H1 (cell line): ENCODE results near the gene SLC1A1. TPM values are rescaled to one million over a fixed set of nuclear protein-coding genes. Genes with fewer than 3 reads are reported as not detected.

Experiments used
- CTCF ChIA-PET: fragments of 300-600 bp; sonication (Branson Sonifier 250); formaldehyde crosslinking; loops from one replicate; lab custom pipeline; 2021; ENCODE audit not compliant: partially characterized antibody; lab: Charles Lee
- POLR2A ChIA-PET: fragments of 300-600 bp; sonication (Branson Sonifier 250); formaldehyde crosslinking; loops from one replicate; lab custom pipeline; 2021; ENCODE audit warnings: inconsistent platforms; ENCODE audit not compliant: partially characterized antibody; lab: Charles Lee
- DNase-seq, 2 experiments: peaks; one replicate each; pipeline versions ENCODE4 v3.0.0 to v3.0.0-alpha.2; 2010 to 2022; ENCODE audit warnings: low spot score in 2 of 2, low read depth in 1 of 2, mixed read lengths in 1 of 2
- FAIRE-seq: peaks from 2 replicates; lab custom pipeline; 2011; peaks lifted over from hg19 to GRCh38; lab: Jason Lieb, UNC
- H2AFZ ChIP-seq: 2 replicates; pipeline ENCODE4 v1.8.1; 2012; ENCODE audit warnings: low read length, inconsistent platforms
- H2AK5ac ChIP-seq: 2 replicates; pipeline ENCODE4 v1.6.1; 2013; ENCODE audit warnings: low read depth, low read length
- H2BK120ac ChIP-seq: replicated peaks from 2 replicates; pipeline ENCODE3; 2013; ENCODE audit warnings: low read depth, low read length, inconsistent platforms
- H2BK12ac ChIP-seq: 2 replicates; pipeline ENCODE4 v1.6.1; 2013; ENCODE audit warnings: low read depth, low read length
- H2BK15ac ChIP-seq: 2 replicates; pipeline ENCODE4 v1.6.1; 2013; ENCODE audit warnings: low read length
- H2BK20ac ChIP-seq: 2 replicates; pipeline ENCODE4 v1.6.1; 2013; ENCODE audit warnings: low read length
- H2BK5ac ChIP-seq: 2 replicates; pipeline ENCODE4 v1.6.1; 2013; ENCODE audit warnings: low read depth, low read length
- H3K14ac ChIP-seq: 2 replicates; pipeline ENCODE4 v1.6.1; 2013; ENCODE audit warnings: inconsistent platforms; ENCODE audit not compliant: insufficient read length
- H3K18ac ChIP-seq: 2 replicates; pipeline ENCODE4 v1.6.1; 2013; ENCODE audit warnings: low read length; ENCODE audit errors: extremely low read depth
- H3K23ac ChIP-seq: 2 replicates; pipeline ENCODE4 v1.6.1; 2013; ENCODE audit warnings: inconsistent platforms; ENCODE audit not compliant: insufficient read length
- H3K23me2 ChIP-seq: 2 replicates; pipeline ENCODE4 v1.6.1; 2013; ENCODE audit warnings: low read depth, low read length
- H3K27ac ChIP-seq: 2 replicates; pipeline ENCODE4 v1.6.1; 2011; ENCODE audit warnings: low read depth, low read length, inconsistent platforms
- H3K27me3 ChIP-seq, 4 experiments: replicated peaks in 1 of 4; 1 replicate in 1 of 4; 2 replicates in 3 of 4; pipeline versions ENCODE4 v1.6.1 to v1.8.1; 2011 to 2013; ENCODE audit warnings: low read length in 3 of 4, mild to moderate bottlenecking in 3 of 4, inconsistent platforms in 2 of 4, mixed read lengths in 2 of 4, moderate library complexity in 1 of 4; ENCODE audit not compliant: control insufficient read depth in 3 of 4, insufficient read depth in 3 of 4; ENCODE audit errors: extremely low read depth in 1 of 4
- H3K36me3 ChIP-seq, 4 experiments: 2 replicates each; pipeline versions ENCODE4 v1.6.1 to v1.8.1; 2011 to 2013; ENCODE audit warnings: mild to moderate bottlenecking in 4 of 4, low read length in 3 of 4, moderate library complexity in 2 of 4, control low read depth in 1 of 4, inconsistent platforms in 1 of 4; ENCODE audit not compliant: insufficient read depth in 4 of 4, control insufficient read depth in 2 of 4
- H3K4ac ChIP-seq: replicated peaks from 2 replicates; pipeline ENCODE3; 2013; ENCODE audit warnings: low read length, low read depth, mixed read lengths, inconsistent platforms; ENCODE audit not compliant: insufficient read length
- H3K4me1 ChIP-seq, 4 experiments: replicated peaks in 1 of 4; 1 replicate in 1 of 4; 2 replicates in 3 of 4; pipeline versions ENCODE4 v1.6.1 to v1.8.1; 2011 to 2013; ENCODE audit warnings: low read length in 3 of 4, inconsistent platforms in 2 of 4, mixed read lengths in 1 of 4; ENCODE audit not compliant: insufficient read depth in 4 of 4, control insufficient read depth in 3 of 4
- H3K4me2 ChIP-seq, 2 experiments: 2 replicates each; pipeline versions ENCODE4 v1.6.1 to v1.8.1; 2011 to 2013; ENCODE audit warnings: low read depth in 2 of 2, low read length in 2 of 2, control low read depth in 1 of 2, inconsistent platforms in 1 of 2, mild to moderate bottlenecking in 1 of 2; ENCODE audit not compliant: insufficient read depth in 1 of 2
- H3K4me3 ChIP-seq, 4 experiments: fragments of 200-600, 300-600 bp in 1 of 4; sonication (generic), shearing (Covaris generic), sonication (Bioruptor Twin) in 1 of 4; 2 replicates each; pipeline versions ENCODE4 v1.5.1 to v1.8.1; 2011 to 2016; ENCODE audit warnings: low read length in 4 of 4, low read depth in 3 of 4, control low read depth in 2 of 4, inconsistent platforms in 2 of 4, mild to moderate bottlenecking in 2 of 4, mixed read lengths in 1 of 4, moderate library complexity in 1 of 4; ENCODE audit not compliant: insufficient read depth in 2 of 4; ENCODE audit errors: extremely low read depth in 1 of 4
- H3K56ac ChIP-seq: replicated peaks from 2 replicates; pipeline ENCODE3; 2013; ENCODE audit warnings: low read depth, mild to moderate bottlenecking, mixed read lengths, low read length, inconsistent platforms; ENCODE audit not compliant: insufficient read length
- H3K79me1 ChIP-seq: 2 replicates; pipeline ENCODE4 v1.6.1; 2013; ENCODE audit warnings: low read depth, low read length, control low read depth
- H3K79me2 ChIP-seq, 2 experiments: 2 replicates each; pipeline versions ENCODE4 v1.6.1 to v1.8.1; 2012 to 2013; ENCODE audit warnings: low read length in 2 of 2, mild to moderate bottlenecking in 2 of 2, inconsistent platforms in 1 of 2; ENCODE audit not compliant: insufficient read depth in 2 of 2, control insufficient read depth in 1 of 2
- H3K9ac ChIP-seq, 4 experiments: replicated peaks in 1 of 4; 1 replicate in 1 of 4; 2 replicates in 3 of 4; pipeline versions ENCODE4 v1.6.1 to v1.8.1; 2011 to 2013; ENCODE audit warnings: low read depth in 3 of 4, low read length in 3 of 4, control low read depth in 2 of 4, mild to moderate bottlenecking in 2 of 4, moderate library complexity in 2 of 4, inconsistent platforms in 1 of 4; ENCODE audit errors: extremely low read depth in 1 of 4
- H3K9me3 ChIP-seq, 2 experiments: 2 replicates each; pipeline versions ENCODE4 v1.6.1 to v1.8.1; 2012 to 2013; ENCODE audit warnings: mild to moderate bottlenecking in 2 of 2, moderate library complexity in 2 of 2, control low read depth in 1 of 2, inconsistent platforms in 1 of 2, low read depth in 1 of 2, low read length in 1 of 2, mixed read lengths in 1 of 2; ENCODE audit not compliant: insufficient read depth in 2 of 2
- H4K20me1 ChIP-seq, 2 experiments: replicated peaks in 1 of 2; 2 replicates each; pipeline versions ENCODE3 to v1.8.1; 2011 to 2013; ENCODE audit warnings: inconsistent platforms in 2 of 2, low read length in 2 of 2, mild to moderate bottlenecking in 1 of 2; ENCODE audit not compliant: insufficient read depth in 2 of 2, control insufficient read depth in 1 of 2
- H4K5ac ChIP-seq: 2 replicates; pipeline ENCODE4 v1.6.1; 2013; ENCODE audit warnings: low read length, low read depth, mixed read lengths, inconsistent platforms; ENCODE audit not compliant: insufficient read length
- H4K8ac ChIP-seq: 2 replicates; pipeline ENCODE4 v1.8.0; 2013; ENCODE audit warnings: mild to moderate bottlenecking, moderate library complexity, low read length, inconsistent platforms; ENCODE audit not compliant: insufficient read depth; ENCODE audit errors: extremely low read depth
- H4K91ac ChIP-seq: replicated peaks from 2 replicates; pipeline ENCODE3; 2013; ENCODE audit warnings: low read length, mixed read lengths, inconsistent platforms; ENCODE audit not compliant: insufficient read length
- CBX5 ChIP-seq: fragments of 300-800, 300-1000 bp; sonication (generic); IDR thresholded peaks from 2 replicates; pipeline ENCODE4 v1.7.1; 2016; ENCODE audit warnings: antibody characterized with exemption, low read length, low read depth
- EZH2 ChIP-seq: fragments of 200-600 bp; sonication (generic); IDR thresholded peaks from 2 replicates; pipeline ENCODE4 v1.7.1; 2012; ENCODE audit warnings: low read depth, mild to moderate bottlenecking, moderate library complexity, low read length, inconsistent platforms; ENCODE audit not compliant: severe bottlenecking
- KDM4A ChIP-seq: IDR thresholded peaks from one replicate; pipeline ENCODE4 v1.7.1; 2012; ENCODE audit warnings: low read depth, mild to moderate bottlenecking, moderate library complexity, low read length, inconsistent platforms; ENCODE audit not compliant: severe bottlenecking
- RBBP5 ChIP-seq: IDR thresholded peaks from 2 replicates; pipeline ENCODE4 v1.7.1; 2012; ENCODE audit warnings: low read depth, mild to moderate bottlenecking, inconsistent platforms, low read length, moderate library complexity, borderline replicate concordance
- SUZ12 ChIP-seq: fragments of 200-600 bp; sonication (generic); IDR thresholded peaks from 2 replicates; pipeline ENCODE4 v1.6.1; 2012; ENCODE audit warnings: mild to moderate bottlenecking, inconsistent platforms, low read length, moderate library complexity, mixed read lengths
- TAF1 ChIP-seq: IDR thresholded peaks from 2 replicates; pipeline ENCODE4 v1.6.1; 2011; ENCODE audit warnings: mild to moderate bottlenecking, low read depth, low read length
- TBP ChIP-seq: IDR thresholded peaks from 2 replicates; pipeline ENCODE4 v1.6.1; 2011; ENCODE audit warnings: low read depth, low read length, improper control_type of control experiment
- TCF12 ChIP-seq: IDR thresholded peaks from 2 replicates; pipeline ENCODE4 v1.6.1; 2011; ENCODE audit warnings: low read depth, mild to moderate bottlenecking, low read length
- WGBS, 2 experiments: shearing (Covaris generic) in 1 of 2; methylation state at CpG; one replicate each; pipeline versions ENCODE4 v1.1.6 to v1.1.7; 2013 to 2015; ENCODE audit warnings: low lambda C conversion rate in 2 of 2, mixed read lengths in 2 of 2, inconsistent platforms in 1 of 2, low coverage in 1 of 2, missing lambda C conversion rate in 1 of 2; ENCODE audit not compliant: insufficient replicate concordance in 2 of 2, insufficient coverage in 1 of 2, insufficient read length in 1 of 2; ENCODE audit errors: extremely low coverage in 1 of 2, missing lambda C conversion rate in 1 of 2; 5-methylcytosine and 5-hydroxymethylcytosine counted together
- long read RNA-seq, 2 experiments: library from RNA in 1 of 2; library from capped mRNA in 1 of 2; stranded (forward); transcript quantifications; one replicate each; pipeline ENCODE4 v2.0.0, GENCODE V29; 2021; ENCODE audit warnings: inconsistent platforms in 1 of 2
- polyA minus RNA-seq, 3 experiments: library from RNA; depleted of rRNA, polyadenylated mRNA; stranded (reverse); fragments of >200 nt; gene quantifications; 1 replicate in 2 of 3; 2 replicates in 1 of 3; pipeline ENCODE4 v1.2.3, GENCODE V29; 2011
- polyA plus RNA-seq, 7 experiments: library from polyadenylated mRNA; depleted of rRNA in 3 of 7; stranded (reverse) in 5 of 7; unstranded in 2 of 7; fragments of >200 nt in 5 of 7; fragments of 200-250 nt in 2 of 7; gene quantifications; 1 replicate in 5 of 7; 2 replicates in 1 of 7; 4 replicates in 1 of 7; pipeline versions ENCODE4 v1.2.1 to v1.2.3, GENCODE V29; 2011 to 2013; ENCODE audit warnings: missing spikeins in 2 of 7, mixed read lengths in 2 of 7
- total RNA-seq: library from RNA; stranded (reverse); fragmentation: NEBNext Ultra II Directional; extraction: Animal tissue kit (Norgen Biotek cat#: 25700); gene quantifications from 2 replicates; pipeline ENCODE4 v1.2.1, GENCODE V29; 2021

The SLC1A1 gene
- total RNA-seq (10.3 and 11.7 TPM in 2 replicates), polyA plus RNA-seq (2011; rRNA removed) (2.9 and 4.7 TPM in 2 replicates), polyA minus RNA-seq (2011; rRNA and poly(A)+ RNA removed) (9.2 and 9.3 TPM in 2 replicates)
- 3.6 TPM for polyA plus RNA-seq (2011; cell fraction: cytosol; rRNA removed)
- polyA plus RNA-seq (2011; cell fraction: nucleus; rRNA removed) = 2.1 TPM
- 4.4 to 8.8 TPM (median 5.0 TPM) in 4 replicates for polyA plus RNA-seq (2012, experiment 1 of 2)
- polyA plus RNA-seq (2012, experiment 2 of 2) = 0.42 TPM
- 7.4 TPM for polyA plus RNA-seq (2013, experiment 1 of 2)
- polyA plus RNA-seq (2013, experiment 2 of 2) = 9.3 TPM
- polyA minus RNA-seq (2011; cell fraction: cytosol; rRNA and poly(A)+ RNA removed) = 4.0 TPM
- polyA minus RNA-seq (2011; cell fraction: nucleus; rRNA and poly(A)+ RNA removed) = 4.2 TPM
- long read RNA-seq, experiment 1, partial matches to known transcripts = 10 of 15 reads
- long read RNA-seq, experiment 1, other reads (novel, unspliced or antisense) = 1 of 15 reads
- long read RNA-seq, experiment 2, partial matches to known transcripts = 0 of 2 reads
- long read RNA-seq, experiment 2, other reads (novel, unspliced or antisense) = 0 of 2 reads

DNA sequence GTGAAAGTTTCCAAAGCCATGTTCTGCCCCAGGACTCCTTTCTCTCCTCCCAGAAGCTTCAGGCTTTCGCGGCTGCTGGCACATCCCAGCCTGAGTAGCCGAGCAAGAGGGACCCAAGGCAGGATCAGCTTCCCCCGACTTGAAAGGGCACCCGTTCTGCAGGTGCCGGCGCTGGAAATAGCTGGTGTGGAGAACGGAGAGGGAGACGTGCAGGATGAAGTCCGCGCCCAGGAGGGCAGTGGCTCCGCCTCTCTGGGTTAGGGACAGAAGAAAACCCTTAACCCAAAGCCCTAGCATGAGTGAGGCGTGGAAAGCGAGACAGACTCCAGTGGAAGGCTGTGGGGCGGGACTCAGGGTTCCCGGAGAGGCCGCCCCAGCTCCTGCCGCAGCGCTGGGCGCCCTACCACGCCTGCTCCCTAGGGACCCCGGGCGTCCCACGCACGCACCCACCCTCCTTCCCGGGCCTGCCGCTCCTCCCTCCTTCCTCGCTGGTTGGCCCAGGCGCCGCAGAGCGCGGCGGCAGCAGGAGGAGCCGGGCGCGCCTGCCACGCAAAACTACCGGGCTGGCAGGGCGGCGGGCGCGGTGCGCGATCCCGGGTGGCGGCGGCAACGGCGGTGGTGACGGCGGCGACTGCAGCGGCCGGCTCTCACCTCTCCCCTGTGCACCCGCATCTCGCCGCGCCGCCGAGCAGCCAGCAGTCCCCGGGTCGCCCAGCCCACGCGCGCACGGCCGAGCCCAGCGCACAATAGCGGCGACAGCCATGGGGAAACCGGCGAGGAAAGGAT, at the start of gene SLC1A1:
SLC1A1 (plus strand) TSS at position 550 of the 786 bp plus-strand sequence; CDS start at position 762, 212 bp downstream.
- Histone ChIP-seq H3K56ac (no peak within 1 kb of the TSS), H4K20me1 (no peaks in the 10 kb centered on the region), H3K4me1 (peaks cover 0 to 10% (median 2%) of the 10 kb centered on the region in 4 experiments; a peak in 6 of 7 replicates), H3K36me3 (no peaks in the 10 kb centered on the region), H3K23ac (no peak within 1 kb of the TSS), H2BK20ac (0 out of 2 replicates have a peak within 1 kb of the TSS, but pooled peaks have one; percentile 72), H2BK120ac (no peak within 1 kb of the TSS), H3K9ac (peak within 1 kb of the TSS in 2 of 4 experiments; percentile 55 to 64; a peak in 5 of 7 replicates), H2BK12ac (0 out of 2 replicates have a peak within 1 kb of the TSS, but pooled peaks have one; percentile 60), H4K5ac (no peak within 1 kb of the TSS), H3K9me3 (no peaks in the 10 kb centered on the region), H2BK5ac (no peak within 1 kb of the TSS; the same call in none of the 2 replicates), H3K4ac (peak within 1 kb of the TSS; percentile 53), H3K14ac (no peak within 1 kb of the TSS), H3K18ac (peak within 1 kb of the TSS; percentile 81), H3K79me2 (no peaks in the 10 kb centered on the region), H3K4me2 (peak within 1 kb of the TSS; percentile 90 to 96), H3K27me3 (peaks cover 4 to 27% (median 17%) of the 10 kb centered on the region in 4 experiments; a peak in 6 of 7 replicates), H4K8ac (peak within 1 kb of the TSS; percentile 78), H2AFZ (peak within 1 kb of the TSS; percentile 97), H2BK15ac (peak within 1 kb of the TSS; percentile 31; the same call in 1 of the 2 replicates), H4K91ac (no peak within 1 kb of the TSS), H3K23me2 (peaks cover 22% of the 10 kb centered on the region; the same call in 1 of the 2 replicates), H3K4me3 (peak within 1 kb of the TSS; percentile 50 to 69 (median 65)), H2AK5ac (no peak within 1 kb of the TSS), H3K27ac (no peak within 1 kb of the TSS), H3K79me1 (no peaks in the 10 kb centered on the region)
- DNase-seq (peak in 1 of 2 experiments; percentile 79), FAIRE-seq (no peak)
- WGBS, 2 experiments = 0% methylated on average over 52 of the region's 72 CpGs; no CpG with 5 or more reads in 1 of the 2 experiments
- ChIA-PET CTCF (interaction anchor here (0.5 to 2.0 kb wide), 3 partner anchors 59 to 216 kb away, joined by 3 to 8 read pairs (median 8); no protein-coding TSS in a partner anchor), POLR2A (interaction anchor here (1.4 kb wide), 1 partner anchor 60 kb away, joined by 5 read pairs; no protein-coding TSS in a partner anchor)
- peak; percentile 43 for TF ChIP-seq KDM4A
- peak; percentile 61 for TF ChIP-seq EZH2
- peak; percentile 55; the same call in 1 of the 2 replicates for TF ChIP-seq RBBP5
- TF ChIP-seq TAF1 = peak; percentile 16; the same call in 1 of the 2 replicates
- TF ChIP-seq TCF12 = no peak
- 0 out of 2 replicates have a peak, but pooled peaks have one; percentile 15 for TF ChIP-seq TBP
- no peak for TF ChIP-seq CBX5
- peak; percentile 50; the same call in 1 of the 2 replicates for TF ChIP-seq SUZ12
